Neural progenitor cell (in vitro differentiated cells): ENCODE results near the gene VANGL2. TPM values are rescaled to one million over a fixed set of nuclear protein-coding genes. Genes with fewer than 3 reads are reported as not detected.

Experiments used
- DNase-seq: peaks from one replicate; pipeline ENCODE4 v3.0.0-alpha.2; 2016; ENCODE audit warnings: low spot score
- H2AFZ ChIP-seq: fragments of 200-600 bp; sonication (generic); replicated peaks from 2 replicates; pipeline ENCODE4 v1.6.1; 2016; ENCODE audit warnings: antibody characterized with exemption
- H3F3A ChIP-seq: fragments of 200-600 bp; sonication (generic); 2 replicates; pipeline ENCODE4 v1.6.1; 2016; ENCODE audit warnings: antibody characterized with exemption, low read depth
- H3K27ac ChIP-seq: fragments of 200-600 bp; sonication (generic); 2 replicates; pipeline ENCODE4 v1.5.1; 2016; ENCODE audit warnings: mild to moderate bottlenecking
- H3K27me3 ChIP-seq: fragments of 200-600 bp; sonication (generic); 2 replicates; pipeline ENCODE4 v1.6.1; 2016; ENCODE audit warnings: mild to moderate bottlenecking, moderate library complexity
- H3K36me3 ChIP-seq: fragments of 200-600 bp; sonication (generic); 2 replicates; pipeline ENCODE4 v1.5.1; 2016
- H3K4me1 ChIP-seq: fragments of 200-600 bp; sonication (generic); 2 replicates; pipeline ENCODE4 v1.6.1; 2016; ENCODE audit warnings: mixed run types
- H3K4me2 ChIP-seq: fragments of 200-600 bp; sonication (generic); 2 replicates; pipeline ENCODE4 v1.6.1; 2016
- H3K4me3 ChIP-seq: fragments of 200-600 bp; sonication (generic); 2 replicates; pipeline ENCODE4 v1.5.1; 2016
- H3K79me2 ChIP-seq: fragments of 200-600 bp; sonication (generic); 2 replicates; pipeline ENCODE4 v1.6.1; 2016; ENCODE audit warnings: low read depth
- H3K9ac ChIP-seq: fragments of 200-600 bp; sonication (generic); 2 replicates; pipeline ENCODE4 v1.6.1; 2016
- H3K9me3 ChIP-seq: fragments of 200-600 bp; sonication (generic); 2 replicates; pipeline ENCODE4 v1.5.1; 2016; ENCODE audit warnings: low read depth
- H4K20me1 ChIP-seq: fragments of 200-600 bp; sonication (generic); 2 replicates; pipeline ENCODE4 v1.6.1; 2016; ENCODE audit warnings: low read depth
- H3K27ac Mint-ChIP-seq: 3 replicates; pipeline ENCODE4 v1.8.0; 2021; ENCODE audit warnings: mixed read lengths
- H3K27me3 Mint-ChIP-seq: 2 replicates; pipeline ENCODE4 v1.8.0; 2022; ENCODE audit warnings: low read depth, mild to moderate bottlenecking, inconsistent platforms, moderate library complexity, mixed read lengths; ENCODE audit not compliant: insufficient read depth
- H3K36me3 Mint-ChIP-seq: 3 replicates; pipeline ENCODE4 v1.8.0; 2021; ENCODE audit warnings: mixed read lengths
- H3K4me1 Mint-ChIP-seq: 3 replicates; pipeline ENCODE4 v1.8.0; 2021; ENCODE audit warnings: mixed read lengths
- H3K4me3 Mint-ChIP-seq: 3 replicates; pipeline ENCODE4 v1.8.0; 2021; ENCODE audit warnings: mild to moderate bottlenecking, moderate library complexity, mixed read lengths
- H3K9me3 Mint-ChIP-seq: 3 replicates; pipeline ENCODE4 v1.8.0; 2020; ENCODE audit warnings: mixed read lengths
- EZH2 ChIP-seq: fragments of 200-600 bp; sonication (generic); IDR thresholded peaks from 2 replicates; pipeline ENCODE4 v1.6.1; 2017; ENCODE audit warnings: antibody characterized with exemption, mild to moderate bottlenecking, moderate library complexity
- EZH2phosphoT487 ChIP-seq: fragments of 200-600 bp; sonication (generic); IDR thresholded peaks from 2 replicates; pipeline ENCODE4 v1.6.1; 2017; ENCODE audit warnings: antibody characterized with exemption
- small RNA-seq: library from RNA; depleted of rRNA; stranded (forward); fragments of <200 nt; gene quantifications from one replicate; pipeline ENCODE3, GENCODE V24; 2015
- total RNA-seq: library from RNA; depleted of rRNA; stranded (reverse); fragments of >200 nt; gene quantifications from 2 replicates; pipeline ENCODE4 v1.2.3, GENCODE V29; 2015; ENCODE audit warnings: low replicate concordance
- TF ChIP-seq, protein P1 (sequence below): fragments of 200-600 bp; sonication (generic); IDR thresholded peaks from 2 replicates; pipeline ENCODE4 v1.5.1; 2017; ENCODE audit warnings: antibody characterized with exemption, mild to moderate bottlenecking

Gene VANGL2
- total RNA-seq, 1 donor from 2014 or later = 23.0 TPM

DNA sequence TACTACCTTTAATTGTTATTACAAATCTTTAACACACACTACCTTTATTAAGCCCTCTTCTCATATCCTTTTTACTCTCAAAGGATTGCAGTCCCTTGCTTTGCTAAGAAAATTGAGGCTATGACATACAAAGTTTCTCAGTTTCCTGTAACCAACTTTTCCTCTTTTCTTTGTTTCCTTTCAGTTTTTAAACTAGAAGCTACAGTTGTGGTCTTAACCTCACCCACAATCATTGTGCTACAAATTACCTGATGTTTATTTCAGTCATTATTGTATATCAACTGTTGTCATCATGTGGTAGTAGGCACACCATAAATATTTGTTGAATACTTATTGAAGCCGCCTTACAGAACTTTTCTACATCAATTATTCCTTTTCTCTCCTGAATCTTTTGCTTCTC, 70.9 kb downstream of the VANGL2 start:
- Histone ChIP-seq H2AFZ (no peak overlapping the region), H3K4me1 (no peaks in the 10 kb centered on the region), H3K27me3 (no peaks in the 10 kb centered on the region), H3F3A (no peaks in the 10 kb centered on the region), H3K4me3 (no peak overlapping the region), H3K9me3 (no peaks in the 10 kb centered on the region), H4K20me1 (no peaks in the 10 kb centered on the region), H3K4me2 (no peak overlapping the region), H3K36me3 (no peaks in the 10 kb centered on the region), H3K9ac (no peak overlapping the region), H3K27ac (no peak overlapping the region), H3K79me2 (no peaks in the 10 kb centered on the region)
- H3K27me3 Mint-ChIP-seq = no peaks in the 10 kb centered on the region
- no peak for DNase-seq
- no peak overlapping the region for H3K27ac Mint-ChIP-seq
- no peak overlapping the region for H3K4me3 Mint-ChIP-seq
- no peaks in the 10 kb centered on the region for H3K9me3 Mint-ChIP-seq
- TF ChIP-seq, protein P1, sequence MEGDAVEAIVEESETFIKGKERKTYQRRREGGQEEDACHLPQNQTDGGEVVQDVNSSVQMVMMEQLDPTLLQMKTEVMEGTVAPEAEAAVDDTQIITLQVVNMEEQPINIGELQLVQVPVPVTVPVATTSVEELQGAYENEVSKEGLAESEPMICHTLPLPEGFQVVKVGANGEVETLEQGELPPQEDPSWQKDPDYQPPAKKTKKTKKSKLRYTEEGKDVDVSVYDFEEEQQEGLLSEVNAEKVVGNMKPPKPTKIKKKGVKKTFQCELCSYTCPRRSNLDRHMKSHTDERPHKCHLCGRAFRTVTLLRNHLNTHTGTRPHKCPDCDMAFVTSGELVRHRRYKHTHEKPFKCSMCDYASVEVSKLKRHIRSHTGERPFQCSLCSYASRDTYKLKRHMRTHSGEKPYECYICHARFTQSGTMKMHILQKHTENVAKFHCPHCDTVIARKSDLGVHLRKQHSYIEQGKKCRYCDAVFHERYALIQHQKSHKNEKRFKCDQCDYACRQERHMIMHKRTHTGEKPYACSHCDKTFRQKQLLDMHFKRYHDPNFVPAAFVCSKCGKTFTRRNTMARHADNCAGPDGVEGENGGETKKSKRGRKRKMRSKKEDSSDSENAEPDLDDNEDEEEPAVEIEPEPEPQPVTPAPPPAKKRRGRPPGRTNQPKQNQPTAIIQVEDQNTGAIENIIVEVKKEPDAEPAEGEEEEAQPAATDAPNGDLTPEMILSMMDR = no peak
- TF ChIP-seq EZH2 (no peak), EZH2phosphoT487 (no peak)
- no peaks in the 10 kb centered on the region for H3K4me1 Mint-ChIP-seq
- H3K36me3 Mint-ChIP-seq = no peaks in the 10 kb centered on the region

DNA sequence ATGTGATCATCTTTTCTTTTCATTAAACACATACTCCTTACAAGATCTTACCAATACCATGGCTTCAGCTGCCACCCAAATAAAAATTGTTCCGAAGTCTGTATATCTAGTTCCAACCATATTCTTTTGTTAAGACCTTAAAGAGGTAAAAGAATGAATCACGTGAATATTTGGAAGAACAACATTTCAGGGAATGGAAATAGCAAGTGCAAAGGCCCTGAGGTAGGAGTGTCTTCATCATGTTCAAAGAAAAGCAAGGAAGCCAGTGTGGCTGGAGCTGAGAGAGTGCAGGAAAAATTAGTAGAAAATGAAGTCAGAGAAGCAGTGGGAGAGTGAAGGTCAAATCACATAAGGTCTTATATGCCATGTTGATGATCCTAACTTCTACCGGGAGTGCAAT, 71.7 kb downstream of the VANGL2 start:
- no peaks in the 10 kb centered on the region for H3K27me3 ChIP-seq
- no peak for DNase-seq
- no peak overlapping the region for H3K4me3 Mint-ChIP-seq
- no peaks in the 10 kb centered on the region for H3K79me2 ChIP-seq
- H3K27ac ChIP-seq = no peak overlapping the region
- H3K9me3 Mint-ChIP-seq = no peaks in the 10 kb centered on the region
- H4K20me1 ChIP-seq = no peaks in the 10 kb centered on the region
- H3K27me3 Mint-ChIP-seq = no peaks in the 10 kb centered on the region
- TF ChIP-seq, protein P1 = no peak
- TF ChIP-seq EZH2phosphoT487 = no peak
- no peak for TF ChIP-seq EZH2
- H3K4me3 ChIP-seq = no peak overlapping the region
- no peaks in the 10 kb centered on the region for H3K4me1 Mint-ChIP-seq
- no peaks in the 10 kb centered on the region for H3F3A ChIP-seq
- H3K36me3 Mint-ChIP-seq = no peaks in the 10 kb centered on the region
- no peak overlapping the region for H3K4me2 ChIP-seq
- no peak overlapping the region for H3K27ac Mint-ChIP-seq
- H2AFZ ChIP-seq = no peak overlapping the region
- no peaks in the 10 kb centered on the region for H3K9me3 ChIP-seq
- no peak overlapping the region for H3K9ac ChIP-seq
- H3K4me1 ChIP-seq = no peaks in the 10 kb centered on the region
- H3K36me3 ChIP-seq = no peaks in the 10 kb centered on the region

DNA sequence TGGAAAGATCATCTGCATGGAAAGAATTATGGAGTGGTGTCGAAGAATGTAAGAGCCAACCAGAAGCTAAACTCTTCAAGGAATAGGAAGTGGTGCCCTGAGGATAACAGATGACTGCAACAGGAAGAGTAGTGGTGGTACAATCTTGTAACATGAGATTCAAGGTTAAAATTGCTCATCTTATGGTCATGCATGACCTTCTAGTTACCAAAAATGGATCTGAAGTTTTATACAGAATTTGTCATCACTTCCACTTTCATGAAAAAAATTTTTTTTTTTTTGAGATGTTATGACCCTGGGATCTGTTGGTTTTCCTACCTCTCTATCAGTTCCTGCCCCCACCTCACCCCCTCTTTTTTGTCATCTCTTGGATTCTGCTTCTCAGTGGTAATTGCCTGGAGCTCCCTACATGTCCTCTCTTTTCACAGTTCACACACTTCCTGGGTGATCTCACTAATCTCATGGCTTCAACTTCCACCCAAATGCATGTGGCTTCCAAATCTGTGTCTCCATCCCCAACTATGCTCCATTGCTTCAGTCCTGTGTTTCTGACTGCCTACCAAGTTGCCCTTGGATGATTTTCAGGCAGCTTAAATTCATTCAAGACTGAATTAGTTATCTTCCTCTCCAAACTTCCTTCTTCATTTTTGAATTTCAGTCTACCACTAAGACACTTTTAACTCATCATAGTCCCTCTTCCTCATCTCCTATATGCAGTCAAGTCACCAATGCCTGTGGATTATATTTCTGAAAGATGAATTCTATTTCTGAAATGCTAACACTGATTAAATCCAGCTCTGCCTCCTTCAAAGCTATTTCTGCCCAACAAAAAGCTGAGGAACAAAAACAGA, 74.3 kb downstream of the VANGL2 start:
- Mint-ChIP-seq H3K27ac (no peak overlapping the region), H3K4me1 (no peaks in the 10 kb centered on the region), H3K27me3 (no peaks in the 10 kb centered on the region), H3K36me3 (no peaks in the 10 kb centered on the region), H3K9me3 (peaks cover under 1% of the 10 kb centered on the region), H3K4me3 (no peak overlapping the region)
- Histone ChIP-seq H3K27me3 (no peaks in the 10 kb centered on the region), H3F3A (no peaks in the 10 kb centered on the region), H3K9ac (no peak overlapping the region), H3K4me3 (no peak overlapping the region), H4K20me1 (no peaks in the 10 kb centered on the region), H3K4me1 (no peaks in the 10 kb centered on the region), H2AFZ (no peak overlapping the region), H3K36me3 (no peaks in the 10 kb centered on the region), H3K79me2 (no peaks in the 10 kb centered on the region), H3K9me3 (no peaks in the 10 kb centered on the region), H3K27ac (no peak overlapping the region), H3K4me2 (no peak overlapping the region)
- no peak for DNase-seq
- no peak for TF ChIP-seq EZH2phosphoT487
- TF ChIP-seq EZH2 = no peak
- TF ChIP-seq, protein P1 = no peak

Small RNAs within 50 kb of the gene (small RNA-seq; reads per million reads assigned to genes)
- gene RNU4-42P = not detected

Other genes starting within 250 kb of the VANGL2 start
- gene ATP1A4, start 249.0 kb upstream of the VANGL2 start, total RNA-seq = 0.17 and 0.62 TPM in 2 replicates
- 0.50 TPM in 1 of 2 replicates, not detected in the other for gene CASQ1, start 210.0 kb upstream of the VANGL2 start, total RNA-seq
- gene PEA15, start 195.2 kb upstream of the VANGL2 start, total RNA-seq = 39.1 and 63.5 TPM in 2 replicates
- 105 and 132 TPM in 2 replicates for gene DCAF8, start 138.0 kb upstream of the VANGL2 start, total RNA-seq
- gene PEX19, start 115.4 kb upstream of the VANGL2 start, total RNA-seq = 74.6 and 103 TPM in 2 replicates
- gene COPA, start 57.3 kb upstream of the VANGL2 start, total RNA-seq = 82.6 and 83.3 TPM in 2 replicates
- 44.8 and 78.0 TPM in 2 replicates for gene NCSTN, start 57.2 kb upstream of the VANGL2 start, total RNA-seq
- gene NHLH1, start 33.5 kb upstream of the VANGL2 start, total RNA-seq = 0.07 and 0.22 TPM in 2 replicates
- not detected in 2 replicates for gene SLAMF6, start 122.7 kb downstream of the VANGL2 start, total RNA-seq
- gene CD84, start 178.9 kb downstream of the VANGL2 start, total RNA-seq = not detected in 2 replicates
- gene SLAMF1, start 246.5 kb downstream of the VANGL2 start, total RNA-seq = not detected in 2 replicates